GM23338 (cell line): ENCODE data around the gene SOX15. TPM values are rescaled to one million over a fixed set of nuclear protein-coding genes. Genes with fewer than 3 reads are reported as not detected.

Experiments
- ATAC-seq: fragments of 200-7000 bp; cut with Tn5 transposase; 3 replicates; pipeline ENCODE4 v1.9.1; 2020
- DNase-seq: peaks from one replicate; pipeline ENCODE4 v3.0.0-alpha.2; 2015; ENCODE audit warnings: low spot score
- H2AFZ ChIP-seq: fragments of 200-600 bp; sonication (generic); 2 replicates; pipeline ENCODE4 v1.8.0; 2016; ENCODE audit warnings: antibody characterized with exemption, mild to moderate bottlenecking, moderate library complexity
- H3F3A ChIP-seq: fragments of 200-600 bp; sonication (generic); replicated peaks from 2 replicates; pipeline ENCODE4 v1.8.0; 2017; ENCODE audit warnings: antibody characterized with exemption, mixed run types, low read depth
- H3K27ac ChIP-seq: fragments of 200-600 bp; sonication (generic); 2 replicates; pipeline ENCODE4 v1.6.1; 2016; ENCODE audit warnings: low read depth
- H3K27me3 ChIP-seq: fragments of 200-600 bp; sonication (generic); 2 replicates; pipeline ENCODE4 v1.8.0; 2016; ENCODE audit warnings: mild to moderate bottlenecking, mixed run types, moderate library complexity; ENCODE audit not compliant: insufficient read depth
- H3K36me3 ChIP-seq: fragments of 200-600 bp; sonication (generic); 2 replicates; pipeline ENCODE4 v1.8.0; 2016; ENCODE audit warnings: mild to moderate bottlenecking; ENCODE audit not compliant: insufficient read depth
- H3K4me1 ChIP-seq: fragments of 200-600 bp; sonication (generic); 2 replicates; pipeline ENCODE4 v1.8.0; 2016; ENCODE audit warnings: mild to moderate bottlenecking, moderate library complexity; ENCODE audit not compliant: insufficient read depth
- H3K4me2 ChIP-seq: fragments of 200-600 bp; sonication (generic); 2 replicates; pipeline ENCODE4 v1.7.1; 2017; ENCODE audit warnings: mixed run types
- H3K4me3 ChIP-seq: fragments of 200-600 bp; sonication (generic); 2 replicates; pipeline ENCODE4 v1.6.1; 2016; ENCODE audit warnings: mixed run types
- H3K79me2 ChIP-seq: fragments of 200-600 bp; sonication (generic); replicated peaks from 2 replicates; pipeline ENCODE4 v1.8.0; 2017; ENCODE audit warnings: mild to moderate bottlenecking; ENCODE audit not compliant: insufficient read depth
- H3K9me2 ChIP-seq: fragments of 200-600 bp; sonication (generic); 2 replicates; pipeline ENCODE4 v1.8.0; 2017; ENCODE audit not compliant: insufficient read depth
- H4K20me1 ChIP-seq: fragments of 200-600 bp; sonication (generic); replicated peaks from 2 replicates; pipeline ENCODE4 v1.8.0; 2017; ENCODE audit warnings: mild to moderate bottlenecking; ENCODE audit not compliant: insufficient read depth
- H3K27ac Mint-ChIP-seq: 2 replicates; pipeline ENCODE4 v1.8.0; 2020; ENCODE audit warnings: inconsistent platforms, mild to moderate bottlenecking, moderate library complexity, mixed read lengths
- H3K27me3 Mint-ChIP-seq: 3 replicates; pipeline ENCODE4 v1.8.0; 2022; ENCODE audit warnings: low read depth, mild to moderate bottlenecking, moderate library complexity, mixed read lengths, inconsistent platforms; ENCODE audit not compliant: insufficient read depth, poor library complexity
- H3K36me3 Mint-ChIP-seq: 3 replicates; pipeline ENCODE4 v1.8.0; 2021; ENCODE audit warnings: low read depth, mild to moderate bottlenecking, inconsistent platforms, moderate library complexity, mixed read lengths
- H3K4me1 Mint-ChIP-seq: 3 replicates; pipeline ENCODE4 v1.8.0; 2020; ENCODE audit warnings: mild to moderate bottlenecking, inconsistent platforms, mixed read lengths
- H3K4me3 Mint-ChIP-seq: 3 replicates; pipeline ENCODE4 v1.8.0; 2021; ENCODE audit warnings: moderate library complexity, mild to moderate bottlenecking, inconsistent platforms, mixed read lengths
- H3K9me3 Mint-ChIP-seq: 3 replicates; pipeline ENCODE4 v1.8.0; 2020; ENCODE audit warnings: moderate library complexity, mild to moderate bottlenecking, inconsistent platforms, mixed read lengths
- CREB1 ChIP-seq: fragments of 250-450 bp; sonication (Bioruptor Pico); IDR thresholded peaks from 2 replicates; pipeline ENCODE4 v1.5.0; 2020; ENCODE audit warnings: low read depth, mild to moderate bottlenecking, moderate library complexity
- CTCF ChIP-seq, 2 experiments: fragments of 200-600 bp in 1 of 2; sonication (generic) in 1 of 2; conservative IDR thresholded peaks; 2 replicates each; pipeline versions ENCODE4 v1.5.1 to v1.6.1; 2016 to 2017; ENCODE audit warnings: antibody characterized with exemption in 2 of 2, low read depth in 2 of 2, mild to moderate bottlenecking in 2 of 2, moderate library complexity in 1 of 2
- EZH2 ChIP-seq: fragments of 200-600 bp; sonication (generic); IDR thresholded peaks from one replicate; pipeline ENCODE4 v1.8.0; 2017; ENCODE audit warnings: antibody characterized with exemption, mild to moderate bottlenecking, low read depth; ENCODE audit not compliant: unreplicated experiment
- EZH2phosphoT487 ChIP-seq: fragments of 200-600 bp; sonication (generic); IDR thresholded peaks from one replicate; pipeline ENCODE4 v1.8.1; 2018; ENCODE audit warnings: antibody characterized with exemption; ENCODE audit not compliant: unreplicated experiment
- JUNB ChIP-seq: IDR thresholded peaks from one replicate; pipeline ENCODE4 v1.6.1; 2016; ENCODE audit warnings: antibody characterized with exemption; ENCODE audit not compliant: unreplicated experiment
- NANOG ChIP-seq: IDR thresholded peaks from 2 replicates; pipeline ENCODE4 v1.6.1; 2016; ENCODE audit warnings: antibody characterized with exemption, borderline replicate concordance
- POLR2AphosphoS5 ChIP-seq: IDR thresholded peaks from 2 replicates; pipeline ENCODE4 v1.6.1; 2016; ENCODE audit warnings: antibody characterized with exemption, low read depth
- STAT1 ChIP-seq: IDR thresholded peaks from one replicate; pipeline ENCODE4 v1.6.1; 2016; ENCODE audit warnings: antibody characterized with exemption; ENCODE audit not compliant: unreplicated experiment
- ZNF114 ChIP-seq: fragments of 250-450 bp; sonication (Bioruptor Pico); IDR thresholded peaks from 2 replicates; pipeline ENCODE4 v1.5.0; 2020; ENCODE audit warnings: mild to moderate bottlenecking, moderate library complexity
- ZNF331 ChIP-seq: fragments of 250-450 bp; sonication (Bioruptor Pico); IDR thresholded peaks from 2 replicates; pipeline ENCODE4 v1.5.0; 2020; ENCODE audit warnings: low read depth, mild to moderate bottlenecking, moderate library complexity
- ZNF462 ChIP-seq: fragments of 250-450 bp; sonication (Bioruptor Pico); IDR thresholded peaks from 2 replicates; pipeline ENCODE4 v1.5.0; 2020; ENCODE audit warnings: mild to moderate bottlenecking, moderate library complexity
- polyA plus RNA-seq: library from polyadenylated mRNA; unstranded; fragments of >200 nt; fragmentation: Nextera tagmentation; extraction: Ambion mirVana; gene quantifications from 2 replicates; pipeline ENCODE4 v1.2.1, GENCODE V29; 2016
- total RNA-seq: library from RNA; depleted of rRNA; stranded (reverse); fragments of >200 nt; shearing (Covaris generic); gene quantifications from 2 replicates; pipeline ENCODE4 v1.2.3, GENCODE V29; 2014
- TF ChIP-seq, protein P1 (sequence below): IDR thresholded peaks from 2 replicates; pipeline ENCODE4 v1.6.1; 2016; ENCODE audit warnings: antibody characterized with exemption
- TF ChIP-seq, protein P2 (sequence below): IDR thresholded peaks from one replicate; pipeline ENCODE4 v1.6.1; 2018; ENCODE audit warnings: antibody characterized with exemption; ENCODE audit not compliant: unreplicated experiment

Gene SOX15
- total and polyA plus RNA-seq, 2 experiments from 2014 or later, result 29.9 to 43.0 TPM

GRCh38 chr17:7631398-7632380 lies 41.8 kb upstream of the SOX15 start:
- Mint-ChIP-seq H3K27ac (no peak overlapping the region), H3K4me1 (peaks cover 36% of the 10 kb centered on the region), H3K27me3 (peaks cover 23% of the 10 kb centered on the region), H3K4me3 (no peak overlapping the region), H3K36me3 (peaks cover 3% of the 10 kb centered on the region; the same call in 1 of the 3 replicates), H3K9me3 (no peaks in the 10 kb centered on the region)
- Histone ChIP-seq H3K4me1 (peaks cover 7% of the 10 kb centered on the region), H3K27ac (no peak overlapping the region), H2AFZ (no peak overlapping the region), H3K79me2 (peaks cover 2% of the 10 kb centered on the region; the same call in 1 of the 2 replicates), H3K9me2 (no peaks in the 10 kb centered on the region), H4K20me1 (no peaks in the 10 kb centered on the region), H3K27me3 (no peaks in the 10 kb centered on the region), H3F3A (peaks cover 16% of the 10 kb centered on the region; the same call in 1 of the 2 replicates), H3K4me3 (no peak overlapping the region), H3K4me2 (no peak overlapping the region), H3K36me3 (no peaks in the 10 kb centered on the region)
- no peak for DNase-seq
- ATAC-seq, result no peak
- TF ChIP-seq STAT1 (no peak), JUNB (no peak), EZH2phosphoT487 (no peak), ZNF462 (no peak), POLR2AphosphoS5 (no peak), NANOG (no peak), ZNF331 (no peak), EZH2 (no peak), ZNF114 (no peak), CREB1 (no peak), CTCF (conservative IDR thresholded peaks at IDR 0.05; ENCODE audit: low read depth in 2 of 2) (no peak)
- TF ChIP-seq, protein P1, sequence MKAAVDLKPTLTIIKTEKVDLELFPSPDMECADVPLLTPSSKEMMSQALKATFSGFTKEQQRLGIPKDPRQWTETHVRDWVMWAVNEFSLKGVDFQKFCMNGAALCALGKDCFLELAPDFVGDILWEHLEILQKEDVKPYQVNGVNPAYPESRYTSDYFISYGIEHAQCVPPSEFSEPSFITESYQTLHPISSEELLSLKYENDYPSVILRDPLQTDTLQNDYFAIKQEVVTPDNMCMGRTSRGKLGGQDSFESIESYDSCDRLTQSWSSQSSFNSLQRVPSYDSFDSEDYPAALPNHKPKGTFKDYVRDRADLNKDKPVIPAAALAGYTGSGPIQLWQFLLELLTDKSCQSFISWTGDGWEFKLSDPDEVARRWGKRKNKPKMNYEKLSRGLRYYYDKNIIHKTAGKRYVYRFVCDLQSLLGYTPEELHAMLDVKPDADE, result no peak
- TF ChIP-seq, protein P2, sequence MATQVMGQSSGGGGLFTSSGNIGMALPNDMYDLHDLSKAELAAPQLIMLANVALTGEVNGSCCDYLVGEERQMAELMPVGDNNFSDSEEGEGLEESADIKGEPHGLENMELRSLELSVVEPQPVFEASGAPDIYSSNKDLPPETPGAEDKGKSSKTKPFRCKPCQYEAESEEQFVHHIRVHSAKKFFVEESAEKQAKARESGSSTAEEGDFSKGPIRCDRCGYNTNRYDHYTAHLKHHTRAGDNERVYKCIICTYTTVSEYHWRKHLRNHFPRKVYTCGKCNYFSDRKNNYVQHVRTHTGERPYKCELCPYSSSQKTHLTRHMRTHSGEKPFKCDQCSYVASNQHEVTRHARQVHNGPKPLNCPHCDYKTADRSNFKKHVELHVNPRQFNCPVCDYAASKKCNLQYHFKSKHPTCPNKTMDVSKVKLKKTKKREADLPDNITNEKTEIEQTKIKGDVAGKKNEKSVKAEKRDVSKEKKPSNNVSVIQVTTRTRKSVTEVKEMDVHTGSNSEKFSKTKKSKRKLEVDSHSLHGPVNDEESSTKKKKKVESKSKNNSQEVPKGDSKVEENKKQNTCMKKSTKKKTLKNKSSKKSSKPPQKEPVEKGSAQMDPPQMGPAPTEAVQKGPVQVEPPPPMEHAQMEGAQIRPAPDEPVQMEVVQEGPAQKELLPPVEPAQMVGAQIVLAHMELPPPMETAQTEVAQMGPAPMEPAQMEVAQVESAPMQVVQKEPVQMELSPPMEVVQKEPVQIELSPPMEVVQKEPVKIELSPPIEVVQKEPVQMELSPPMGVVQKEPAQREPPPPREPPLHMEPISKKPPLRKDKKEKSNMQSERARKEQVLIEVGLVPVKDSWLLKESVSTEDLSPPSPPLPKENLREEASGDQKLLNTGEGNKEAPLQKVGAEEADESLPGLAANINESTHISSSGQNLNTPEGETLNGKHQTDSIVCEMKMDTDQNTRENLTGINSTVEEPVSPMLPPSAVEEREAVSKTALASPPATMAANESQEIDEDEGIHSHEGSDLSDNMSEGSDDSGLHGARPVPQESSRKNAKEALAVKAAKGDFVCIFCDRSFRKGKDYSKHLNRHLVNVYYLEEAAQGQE, result no peak
